Ishikawa (cell line): ENCODE data around the gene NBAS.

ENCODE experiments used
- CEBPB ChIP-seq: IDR thresholded peaks from 2 replicates; pipeline ENCODE4 v1.6.1; 2012
- CREB1 ChIP-seq: IDR thresholded peaks from 2 replicates; pipeline ENCODE4 v1.6.1; 2012; ENCODE audit warnings: low read depth
- EGR1 ChIP-seq: IDR thresholded peaks from 2 replicates; pipeline ENCODE4 v1.6.1; 2012
- EP300 ChIP-seq: IDR thresholded peaks from 2 replicates; pipeline ENCODE4 v1.6.1; 2012; ENCODE audit warnings: borderline replicate concordance
- FOXM1 ChIP-seq: IDR thresholded peaks from 2 replicates; pipeline ENCODE4 v1.6.1; 2012; ENCODE audit warnings: low read depth, borderline replicate concordance
- MAX ChIP-seq: IDR thresholded peaks from 2 replicates; pipeline ENCODE4 v1.6.1; 2012
- NFIC ChIP-seq: IDR thresholded peaks from 2 replicates; pipeline ENCODE4 v1.6.1; 2012
- RAD21 ChIP-seq: IDR thresholded peaks from 2 replicates; pipeline ENCODE4 v1.6.1; 2012; ENCODE audit warnings: low read depth
- REST ChIP-seq: IDR thresholded peaks from 2 replicates; pipeline ENCODE4 v1.6.1; 2012; ENCODE audit warnings: low read depth, mild to moderate bottlenecking
- TAF1 ChIP-seq: IDR thresholded peaks from 2 replicates; pipeline ENCODE4 v1.6.1; 2012; ENCODE audit warnings: low read depth, mild to moderate bottlenecking
- TCF12 ChIP-seq: IDR thresholded peaks from 2 replicates; pipeline ENCODE4 v1.6.1; 2012; ENCODE audit warnings: low read depth
- TEAD4 ChIP-seq: IDR thresholded peaks from 2 replicates; pipeline ENCODE4 v1.6.1; 2012
- USF1 ChIP-seq: IDR thresholded peaks from 2 replicates; pipeline ENCODE4 v1.6.1; 2012
- YY1 ChIP-seq: IDR thresholded peaks from 2 replicates; pipeline ENCODE4 v1.6.1; 2012; ENCODE audit warnings: low read depth
- ZBTB7A ChIP-seq: IDR thresholded peaks from 2 replicates; pipeline ENCODE4 v1.6.1; 2012; ENCODE audit warnings: low read depth

NBAS gene

GRCh38 chr2:15182275-15182674 is 378.9 kb downstream of the NBAS start:
- TF ChIP-seq RAD21 = no peak
- no peak for TF ChIP-seq MAX
- no peak for TF ChIP-seq TCF12
- no peak for TF ChIP-seq USF1
- TF ChIP-seq EGR1 = no peak
- TF ChIP-seq ZBTB7A = no peak
- TF ChIP-seq EP300 = no peak
- TF ChIP-seq CREB1 = no peak
- TF ChIP-seq CEBPB = no peak
- TF ChIP-seq REST = no peak
- TF ChIP-seq TEAD4 = no peak
- TF ChIP-seq FOXM1 = no peak
- TF ChIP-seq NFIC = no peak
- no peak for TF ChIP-seq TAF1
- TF ChIP-seq YY1 = no peak

- TF ChIP-seq REST = no peak
These were observed 379.9 kb downstream of the NBAS start for GRCh38 chr2:15181092-15181745.

- TF ChIP-seq TAF1 (no peak), EP300 (no peak), CREB1 (no peak), MAX (no peak), TCF12 (no peak), ZBTB7A (no peak)
These were observed 380.8 kb downstream of the NBAS start for GRCh38 chr2:15180379-15180778.

GRCh38 chr2:15178946-15179345 is 382.2 kb downstream of the NBAS start:
- TF ChIP-seq NFIC = no peak

- TF ChIP-seq EGR1 (no peak), ZBTB7A (no peak), TAF1 (no peak), MAX (no peak), CREB1 (no peak), RAD21 (no peak), USF1 (no peak), EP300 (no peak), YY1 (no peak), TEAD4 (no peak), REST (no peak), CEBPB (no peak), NFIC (no peak), TCF12 (no peak), FOXM1 (no peak)
These were observed 384.0 kb downstream of the NBAS start for GRCh38 chr2:15177103-15177502.
